Ishikawa (cell line): ENCODE results near the gene PCBD2.

ENCODE experiments used
- CEBPB ChIP-seq: IDR thresholded peaks from 2 replicates; pipeline ENCODE4 v1.6.1; 2012
- EP300 ChIP-seq: IDR thresholded peaks from 2 replicates; pipeline ENCODE4 v1.6.1; 2012; ENCODE audit warnings: borderline replicate concordance
- FOXM1 ChIP-seq: IDR thresholded peaks from 2 replicates; pipeline ENCODE4 v1.6.1; 2012; ENCODE audit warnings: low read depth, borderline replicate concordance
- NFIC ChIP-seq: IDR thresholded peaks from 2 replicates; pipeline ENCODE4 v1.6.1; 2012
- RAD21 ChIP-seq: IDR thresholded peaks from 2 replicates; pipeline ENCODE4 v1.6.1; 2012; ENCODE audit warnings: low read depth
- TAF1 ChIP-seq: IDR thresholded peaks from 2 replicates; pipeline ENCODE4 v1.6.1; 2012; ENCODE audit warnings: low read depth, mild to moderate bottlenecking
- YY1 ChIP-seq: IDR thresholded peaks from 2 replicates; pipeline ENCODE4 v1.6.1; 2012; ENCODE audit warnings: low read depth
- ZBTB7A ChIP-seq: IDR thresholded peaks from 2 replicates; pipeline ENCODE4 v1.6.1; 2012; ENCODE audit warnings: low read depth
- TF ChIP-seq, protein P1 (sequence below): IDR thresholded peaks from 2 replicates; pipeline ENCODE4 v1.6.1; 2012; ENCODE audit warnings: low read depth, mild to moderate bottlenecking
- TF ChIP-seq, protein P2 (sequence below): IDR thresholded peaks from 2 replicates; pipeline ENCODE4 v1.6.1; 2012

DNA sequence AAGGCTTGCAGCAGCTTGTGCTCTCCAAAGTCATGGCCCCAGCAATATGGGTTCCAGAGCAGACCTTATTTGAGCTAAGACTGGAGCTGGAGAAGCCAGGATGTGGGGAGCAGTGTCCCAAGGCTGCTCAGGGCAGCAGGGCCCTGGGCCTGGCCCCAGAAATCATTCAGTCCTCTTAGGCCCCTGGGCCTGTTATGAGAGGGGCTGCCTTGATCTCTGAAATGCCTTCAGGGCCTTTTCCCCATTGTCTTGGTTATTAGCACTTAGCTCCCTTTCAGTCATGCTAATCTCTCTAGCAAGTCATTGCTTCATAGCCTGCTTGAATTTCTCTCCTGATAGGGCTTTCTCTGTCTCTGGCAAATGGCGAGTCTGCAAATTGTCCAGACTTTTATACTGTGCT is 71.9 kb downstream of the PCBD2 start:
- TF ChIP-seq ZBTB7A (no peak), EP300 (no peak), CEBPB (no peak), TAF1 (no peak), NFIC (no peak), YY1 (no peak), FOXM1 (no peak), RAD21 (no peak)
- TF ChIP-seq, protein P1, sequence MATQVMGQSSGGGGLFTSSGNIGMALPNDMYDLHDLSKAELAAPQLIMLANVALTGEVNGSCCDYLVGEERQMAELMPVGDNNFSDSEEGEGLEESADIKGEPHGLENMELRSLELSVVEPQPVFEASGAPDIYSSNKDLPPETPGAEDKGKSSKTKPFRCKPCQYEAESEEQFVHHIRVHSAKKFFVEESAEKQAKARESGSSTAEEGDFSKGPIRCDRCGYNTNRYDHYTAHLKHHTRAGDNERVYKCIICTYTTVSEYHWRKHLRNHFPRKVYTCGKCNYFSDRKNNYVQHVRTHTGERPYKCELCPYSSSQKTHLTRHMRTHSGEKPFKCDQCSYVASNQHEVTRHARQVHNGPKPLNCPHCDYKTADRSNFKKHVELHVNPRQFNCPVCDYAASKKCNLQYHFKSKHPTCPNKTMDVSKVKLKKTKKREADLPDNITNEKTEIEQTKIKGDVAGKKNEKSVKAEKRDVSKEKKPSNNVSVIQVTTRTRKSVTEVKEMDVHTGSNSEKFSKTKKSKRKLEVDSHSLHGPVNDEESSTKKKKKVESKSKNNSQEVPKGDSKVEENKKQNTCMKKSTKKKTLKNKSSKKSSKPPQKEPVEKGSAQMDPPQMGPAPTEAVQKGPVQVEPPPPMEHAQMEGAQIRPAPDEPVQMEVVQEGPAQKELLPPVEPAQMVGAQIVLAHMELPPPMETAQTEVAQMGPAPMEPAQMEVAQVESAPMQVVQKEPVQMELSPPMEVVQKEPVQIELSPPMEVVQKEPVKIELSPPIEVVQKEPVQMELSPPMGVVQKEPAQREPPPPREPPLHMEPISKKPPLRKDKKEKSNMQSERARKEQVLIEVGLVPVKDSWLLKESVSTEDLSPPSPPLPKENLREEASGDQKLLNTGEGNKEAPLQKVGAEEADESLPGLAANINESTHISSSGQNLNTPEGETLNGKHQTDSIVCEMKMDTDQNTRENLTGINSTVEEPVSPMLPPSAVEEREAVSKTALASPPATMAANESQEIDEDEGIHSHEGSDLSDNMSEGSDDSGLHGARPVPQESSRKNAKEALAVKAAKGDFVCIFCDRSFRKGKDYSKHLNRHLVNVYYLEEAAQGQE: no peak
- TF ChIP-seq, protein P2, sequence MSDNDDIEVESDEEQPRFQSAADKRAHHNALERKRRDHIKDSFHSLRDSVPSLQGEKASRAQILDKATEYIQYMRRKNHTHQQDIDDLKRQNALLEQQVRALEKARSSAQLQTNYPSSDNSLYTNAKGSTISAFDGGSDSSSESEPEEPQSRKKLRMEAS: no peak
